Stimulated activated CD4-positive, alpha-beta T cell treated with anti-CD3 and anti-CD28 coated beads, Interleukin-12 subunit alpha, Interleukin-12 subunit beta, amount 100 ng/mL, for 24 hours (primary cell): Measurements from ENCODE around the gene LIAS.

Source experiments
- DNase-seq, 2 experiments: peaks; one replicate each; pipeline ENCODE4 v3.0.0-alpha.2; 2020; ENCODE audit warnings: low read depth in 2 of 2

Gene LIAS

GRCh38 chr4:39528061-39528465, 69.2 kb downstream of the LIAS start:
- DNase-seq = peak in 1 of 2 experiments; percentile 2
